Measurements from ENCODE around the gene FAM171A2.
"Not testable (repeated sequence)": the region's sequence is repeated elsewhere in the genome, so short reads cannot be mapped to it uniquely, and the experiment has no call there.

The FAM171A2 gene

GRCh38 chr17:44363613-44364159 is at the start of gene FAM171A2:
FAM171A2 (minus strand) TSS chr17:44363853; CDS start chr17:44363714, 139 bp downstream.
- DNase-seq (ENCODE audit: low read depth in 2 of 2), result peak; percentile 50 to 59

GRCh38 chr17:44409309-44410028 is 45.8 kb upstream of the FAM171A2 start:
- no peak for DNase-seq (ENCODE audit: low read depth in 2 of 2)

GRCh38 chr17:44408786-44409185 is 45.1 kb upstream of the FAM171A2 start:
- DNase-seq (ENCODE audit: low read depth in 2 of 2), result no peak

DNA sequence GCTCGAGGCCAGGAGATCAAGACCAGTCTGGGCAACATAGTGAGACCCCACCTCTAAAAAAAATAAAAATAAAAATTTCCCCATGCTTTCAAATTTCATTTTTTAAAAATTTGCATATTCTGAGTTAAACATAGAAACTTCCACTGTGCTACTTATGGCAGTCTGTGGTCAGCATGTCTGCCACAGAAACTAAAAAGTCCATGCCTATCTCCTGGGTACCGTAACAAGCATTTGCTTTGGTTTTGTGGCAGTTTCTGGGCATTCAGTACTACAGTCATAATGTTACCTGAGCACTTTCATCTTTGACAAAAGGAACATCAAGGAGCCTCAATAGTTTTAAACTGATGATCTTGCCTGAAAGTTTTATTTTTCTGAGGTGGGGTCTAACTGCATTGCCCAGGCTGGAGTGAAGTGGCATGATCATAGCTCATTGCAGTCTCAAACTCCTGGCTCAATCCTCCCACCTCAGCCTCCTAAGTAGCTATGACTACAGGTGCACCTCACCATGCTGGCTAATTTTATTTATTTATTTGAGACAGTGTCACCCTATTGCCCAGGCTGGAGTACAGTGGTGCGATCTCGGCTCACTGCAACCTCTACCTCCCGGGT is 39.0 kb upstream of the FAM171A2 start:
- DNase-seq (ENCODE audit: low read depth in 2 of 2), result no peak

DNA sequence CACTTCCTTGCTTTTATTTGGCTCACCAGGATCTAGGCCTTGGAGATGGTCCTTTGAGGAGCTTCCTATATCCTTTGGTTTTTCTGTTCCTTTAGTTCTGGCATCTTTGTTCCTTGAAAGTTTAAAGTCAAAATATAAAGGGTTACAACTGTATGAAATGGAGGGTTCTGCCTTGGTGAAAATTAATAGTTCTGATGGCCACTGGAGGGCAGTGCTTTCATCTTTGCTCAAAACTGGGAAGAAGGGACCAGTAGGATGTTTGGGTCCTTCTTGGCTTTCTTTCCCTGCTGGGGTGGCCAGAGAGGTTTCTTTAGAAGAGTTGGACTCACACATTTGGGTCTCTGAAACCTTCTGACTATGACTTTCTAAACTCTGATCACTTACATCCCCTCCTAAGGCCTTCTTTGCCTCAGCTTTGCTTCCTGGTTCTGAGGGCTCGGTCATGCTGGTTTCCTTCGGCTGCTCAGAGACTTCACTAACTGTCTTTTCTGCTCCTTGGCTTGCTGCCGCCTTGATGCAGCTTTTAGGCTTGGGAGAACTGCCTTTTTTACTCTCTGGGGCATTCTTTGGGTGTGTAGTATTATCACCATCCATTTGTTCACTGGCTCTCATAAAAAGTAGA is 36.7 kb upstream of the FAM171A2 start:
- no peak for DNase-seq (ENCODE audit: low read depth in 2 of 2)

GRCh38 chr17:44398692-44399691 is 35.3 kb upstream of the FAM171A2 start:
- no peak for DNase-seq (ENCODE audit: low read depth in 2 of 2)

DNA sequence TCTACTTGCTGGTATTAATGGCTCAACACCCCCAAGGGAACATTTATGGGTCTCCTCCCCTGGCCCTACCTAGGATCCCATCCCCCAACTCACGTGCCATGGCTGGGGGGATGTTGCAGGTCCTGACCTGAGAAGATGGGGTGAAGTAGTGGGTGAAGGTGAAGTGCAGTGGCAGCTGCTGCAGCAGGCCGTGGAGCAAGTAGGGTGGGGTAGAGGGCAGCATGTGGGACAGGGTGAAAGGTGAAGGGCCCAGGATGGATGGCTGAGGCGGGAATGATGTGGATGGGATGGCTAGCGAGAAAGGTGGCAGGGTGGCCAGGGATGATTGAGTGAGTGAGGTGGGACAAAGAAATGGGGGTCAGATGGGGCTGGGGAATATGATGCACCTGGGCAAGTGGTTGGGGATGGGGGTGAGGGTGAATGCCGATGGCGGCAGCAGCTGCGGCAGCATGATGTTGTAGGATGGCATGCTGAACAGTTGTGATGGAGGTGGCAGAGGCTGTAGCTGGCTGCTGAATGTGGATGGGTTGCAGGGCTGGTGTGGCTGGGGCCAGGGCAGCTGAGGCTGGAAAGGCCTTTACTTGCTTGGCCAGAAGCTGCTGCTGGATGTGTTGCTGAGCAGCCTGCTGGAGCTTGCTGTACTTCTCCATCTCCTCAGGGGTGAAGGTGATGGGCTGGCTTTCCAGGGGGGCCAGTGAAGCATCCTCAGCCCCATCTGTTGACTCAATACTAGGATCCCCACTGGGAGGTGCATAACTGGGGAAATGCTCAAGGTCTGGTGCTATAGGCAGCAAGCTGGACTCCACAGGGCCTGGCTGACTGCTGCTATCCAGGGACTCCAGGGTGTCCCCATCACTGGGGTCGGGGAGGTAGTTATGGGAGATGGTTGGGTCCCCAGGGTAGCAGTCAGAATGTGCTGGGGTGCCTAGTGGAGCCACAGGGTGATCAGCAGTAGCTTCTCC is 34.1 kb upstream of the FAM171A2 start:
- DNase-seq (ENCODE audit: low read depth in 2 of 2), result no peak

GRCh38 chr17:44396946-44397345 is 33.3 kb upstream of the FAM171A2 start:
- DNase-seq (ENCODE audit: low read depth in 2 of 2), result no peak

DNA sequence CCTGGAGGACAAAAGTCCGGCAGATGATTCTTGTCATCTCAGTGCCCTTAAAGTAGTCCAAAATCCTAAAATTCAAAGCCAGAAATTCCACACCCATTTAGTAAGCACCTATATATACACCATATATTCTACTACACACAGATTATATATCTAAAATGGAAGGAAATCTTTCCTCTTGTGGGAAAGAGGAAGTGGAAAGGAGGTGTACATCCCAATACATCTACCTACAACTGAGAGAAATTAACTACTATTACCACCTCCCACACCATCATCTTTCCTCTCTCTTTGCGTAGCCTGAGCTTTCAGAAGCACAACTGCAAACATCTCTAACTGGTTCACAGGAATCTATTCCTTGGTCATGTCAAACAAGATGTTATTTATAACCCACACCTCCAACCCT is 31.2 kb upstream of the FAM171A2 start:
- no peak for DNase-seq (ENCODE audit: low read depth in 2 of 2)

- DNase-seq (ENCODE audit: low read depth in 2 of 2), result not testable (repeated sequence)
Measured at GRCh38 chr17:44394112-44394511, 30.5 kb upstream of the FAM171A2 start.

- DNase-seq (ENCODE audit: low read depth in 2 of 2), result no peak
Measured at GRCh38 chr17:44390250-44390870, 26.7 kb upstream of the FAM171A2 start.

DNA sequence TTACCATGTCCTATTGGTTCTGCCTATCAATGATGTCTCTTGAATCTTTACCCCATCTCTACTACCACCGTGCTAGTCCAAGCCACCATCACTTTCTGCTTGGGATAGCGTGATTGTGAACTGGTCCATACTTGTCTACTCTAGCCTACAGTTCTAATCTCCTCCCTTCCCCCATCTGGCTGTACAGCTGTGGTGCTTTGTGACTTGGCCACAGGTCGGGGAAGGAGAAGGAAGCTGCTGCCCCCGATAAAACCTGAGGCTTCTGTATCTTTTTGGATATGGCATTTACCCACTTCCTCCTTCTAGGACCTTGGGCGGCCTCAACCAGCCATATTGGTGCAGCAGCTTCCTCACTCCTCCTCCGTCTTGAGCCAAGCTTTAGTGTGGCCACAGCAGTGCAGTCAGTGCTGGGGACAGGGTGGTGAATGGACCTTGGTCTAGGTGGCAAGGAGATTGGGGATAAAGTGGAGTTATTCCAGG is 26.1 kb upstream of the FAM171A2 start:
- DNase-seq (ENCODE audit: low read depth in 2 of 2), result no peak

DNA sequence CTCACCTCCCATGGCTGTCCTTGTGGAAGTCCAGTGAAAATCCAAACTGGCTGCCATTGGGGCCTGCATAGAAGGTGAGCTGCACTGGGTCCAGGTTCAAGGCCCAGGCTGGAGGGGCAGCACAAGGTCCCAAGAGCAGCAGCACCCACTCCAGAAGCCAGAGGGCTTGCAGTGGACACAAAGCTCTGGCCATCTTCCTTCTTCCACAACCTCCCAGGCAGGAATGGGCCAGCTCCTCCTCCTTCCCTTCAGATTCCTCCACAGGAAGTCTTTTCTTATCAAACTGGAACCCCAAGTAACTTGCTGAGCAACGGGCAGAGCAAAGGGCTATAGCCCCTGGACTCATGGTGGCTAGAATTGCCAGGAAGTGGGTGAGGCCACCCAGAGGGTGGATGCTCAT is 25.6 kb upstream of the FAM171A2 start, which contains the start of gene ITGA2B:
TSS of gene ITGA2B (minus strand) at position 369 of the 400 bp plus-strand sequence. CDS start at position 193, 176 bp downstream.
- no peak for DNase-seq (ENCODE audit: low read depth in 2 of 2)

DNA sequence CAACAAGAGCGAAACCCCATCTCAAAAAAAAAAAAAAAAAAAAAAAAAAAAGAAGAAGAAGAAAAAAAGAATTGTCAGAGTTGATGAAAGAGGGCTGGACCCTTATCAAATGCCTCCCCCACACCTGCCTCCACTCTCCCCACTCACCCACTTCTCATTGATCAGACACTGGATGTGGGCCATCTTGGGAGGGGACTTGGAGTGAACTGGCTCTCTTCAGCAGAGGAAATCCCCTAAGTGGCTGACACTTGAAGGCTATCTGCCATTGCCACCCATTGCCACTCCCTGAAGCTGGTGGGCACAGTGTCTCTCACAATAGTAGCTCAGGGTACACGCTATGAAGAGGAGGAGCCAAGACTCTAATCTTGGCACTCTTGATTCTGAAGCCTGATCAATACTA is 24.2 kb upstream of the FAM171A2 start:
- no peak for DNase-seq (ENCODE audit: low read depth in 2 of 2)

DNA sequence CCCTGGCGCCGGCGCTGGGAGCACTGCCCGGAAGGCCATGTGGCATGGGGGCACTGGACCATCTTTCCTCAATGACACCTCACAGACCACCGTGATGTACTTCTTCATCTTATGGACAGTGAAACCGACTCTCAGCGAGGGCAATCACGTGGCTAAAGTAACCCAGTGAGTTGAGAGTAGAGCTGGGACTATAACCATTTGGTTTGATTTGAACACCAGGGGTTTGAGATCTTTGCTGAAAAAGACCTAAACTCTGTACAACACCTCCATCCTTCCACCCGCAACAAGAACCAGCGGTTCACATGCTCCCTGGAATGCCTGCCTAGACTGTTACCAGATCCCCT is 22.5 kb upstream of the FAM171A2 start:
- no peak for DNase-seq (ENCODE audit: low read depth in 2 of 2)

DNA sequence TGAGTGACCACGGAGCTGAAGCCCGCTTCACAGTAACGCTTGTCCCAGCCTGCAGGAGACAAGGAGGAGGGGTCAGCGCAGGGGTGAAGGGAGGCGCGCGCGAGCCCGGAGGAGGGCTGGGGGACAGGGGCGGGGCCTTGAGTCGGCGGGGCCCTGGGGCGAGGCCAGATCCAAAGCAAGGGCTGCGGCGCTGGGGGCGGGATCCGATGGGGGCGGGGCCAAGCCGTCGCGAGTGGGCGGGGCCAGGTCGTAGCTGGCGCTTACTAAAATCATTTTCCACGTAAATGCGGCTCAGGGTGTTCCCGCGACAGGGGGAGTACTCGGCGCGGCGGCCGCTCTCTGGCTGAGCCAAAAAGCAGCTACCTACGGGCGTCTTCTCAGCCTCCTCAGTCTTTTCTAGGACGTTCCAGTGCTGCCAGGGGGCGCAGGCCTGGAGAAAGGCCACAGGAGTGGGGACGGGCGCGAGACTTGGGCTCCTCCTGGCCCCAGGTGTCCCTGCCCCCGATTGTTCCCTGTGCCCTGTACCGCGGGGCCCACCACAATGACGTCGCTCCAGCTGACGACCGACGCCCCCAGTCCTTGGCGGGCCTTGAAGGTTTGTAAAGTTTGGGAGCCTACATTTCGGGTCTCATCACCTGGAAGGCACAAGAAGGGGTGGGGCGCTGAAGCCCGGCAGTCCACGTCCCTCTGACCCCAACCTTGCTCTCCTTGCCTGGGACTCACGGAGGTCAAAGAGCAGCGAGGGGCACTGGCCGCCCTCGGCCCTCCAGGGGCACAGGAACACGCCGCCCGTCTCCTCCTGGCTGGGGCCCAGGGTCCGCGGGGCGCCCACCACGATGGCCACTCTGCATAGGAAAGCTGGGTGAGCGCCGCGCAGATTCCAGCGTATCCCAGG is 21.9 kb upstream of the FAM171A2 start:
- DNase-seq (ENCODE audit: low read depth in 2 of 2), result peak; percentile 77 to 87

DNA sequence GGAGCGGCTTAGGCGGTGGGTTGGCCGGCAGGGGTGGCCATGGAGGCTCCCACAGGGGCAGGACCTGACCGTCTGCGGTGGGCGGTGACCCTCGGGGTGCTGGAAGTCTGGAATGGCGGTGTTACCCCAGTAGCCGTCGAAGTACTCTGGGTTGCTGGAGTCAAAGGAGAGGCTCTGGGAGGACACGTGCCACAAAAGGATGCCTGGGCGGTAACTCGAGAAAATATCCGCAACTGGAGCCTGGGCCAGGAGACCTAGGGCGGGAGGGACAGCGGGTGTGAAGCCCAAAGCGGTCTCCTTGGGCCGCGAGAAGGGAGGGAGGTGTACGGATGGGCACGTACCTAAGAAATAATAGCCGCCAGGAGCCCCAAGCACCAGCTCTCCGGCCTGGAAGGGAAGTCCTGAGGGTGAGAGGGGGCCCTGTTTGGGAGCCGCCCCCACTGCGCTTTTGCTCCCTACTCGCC is 21.2 kb upstream of the FAM171A2 start:
- no peak for DNase-seq (ENCODE audit: low read depth in 2 of 2)

GRCh38 chr17:44384281-44384822 is 20.7 kb upstream of the FAM171A2 start:
- DNase-seq (ENCODE audit: low read depth in 2 of 2), result no peak
